NCI-H345 (cell line): ENCODE measurements around the gene GALNT13.

Source experiments
- DNase-seq: peaks from one replicate; lab custom pipeline; 2025; lab: John Stamatoyannopoulos, UW

Gene GALNT13

DNA sequence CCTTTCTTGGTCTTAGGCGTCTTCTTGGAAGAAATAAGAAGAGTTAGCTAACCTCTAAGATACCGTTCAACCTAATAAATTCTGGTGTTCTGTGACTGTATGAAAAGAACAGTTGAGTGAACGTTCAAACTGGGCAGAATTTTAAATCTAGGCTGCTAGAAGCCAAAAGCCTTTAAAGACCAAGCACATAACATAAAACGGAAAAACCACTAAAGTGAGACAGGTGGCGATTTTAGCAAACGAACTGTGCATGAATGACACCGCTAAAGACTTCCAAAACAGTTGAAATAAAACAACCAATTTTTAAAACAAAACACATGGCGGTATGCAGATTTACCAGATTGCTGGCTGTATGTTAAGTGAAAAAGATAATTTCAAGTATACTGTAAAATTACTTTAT lies 73.1 kb downstream of the GALNT13 start:
- DNase-seq: no peak

DNA sequence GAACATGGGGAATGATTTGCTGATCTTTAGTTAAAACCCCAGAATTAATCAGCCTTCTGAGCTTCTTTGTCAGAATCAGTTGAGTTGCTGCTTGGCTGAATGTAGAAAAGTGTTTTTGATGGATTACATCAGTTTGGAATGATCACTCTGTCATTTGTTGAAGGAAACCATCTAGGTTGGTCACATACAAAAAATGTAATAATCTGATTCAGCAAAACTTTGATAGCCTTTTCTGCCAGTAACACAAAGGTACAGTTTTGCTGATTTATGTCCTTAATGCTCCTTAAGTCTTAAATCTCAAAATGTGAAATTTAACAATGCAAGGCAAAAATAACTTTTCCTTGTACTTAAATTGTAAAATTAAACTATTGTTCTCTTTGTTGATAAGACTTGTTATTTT lies 74.3 kb downstream of the GALNT13 start:
- DNase-seq: no peak

GRCh38 chr2:153953761-153954160 lies 82.0 kb downstream of the GALNT13 start:
- DNase-seq: no peak

DNA sequence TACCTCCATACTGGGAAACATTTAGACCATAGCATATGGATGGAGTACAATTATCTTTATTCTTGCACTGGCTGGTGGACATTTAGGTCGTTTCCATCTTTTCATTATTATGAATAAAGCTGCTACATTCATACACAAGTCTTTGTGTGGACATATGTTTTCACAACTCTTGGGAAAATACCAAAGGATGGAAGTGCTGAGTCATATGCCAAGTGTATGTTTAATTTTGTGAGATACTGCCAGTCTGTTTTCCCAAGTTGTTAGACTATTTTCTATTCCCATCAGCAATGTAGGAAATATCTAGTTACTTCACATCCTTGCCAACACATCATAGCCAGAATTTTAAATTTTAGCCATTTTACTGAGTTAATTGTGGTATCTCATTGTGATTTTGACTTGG lies 91.5 kb downstream of the GALNT13 start:
- no peak for DNase-seq

DNA sequence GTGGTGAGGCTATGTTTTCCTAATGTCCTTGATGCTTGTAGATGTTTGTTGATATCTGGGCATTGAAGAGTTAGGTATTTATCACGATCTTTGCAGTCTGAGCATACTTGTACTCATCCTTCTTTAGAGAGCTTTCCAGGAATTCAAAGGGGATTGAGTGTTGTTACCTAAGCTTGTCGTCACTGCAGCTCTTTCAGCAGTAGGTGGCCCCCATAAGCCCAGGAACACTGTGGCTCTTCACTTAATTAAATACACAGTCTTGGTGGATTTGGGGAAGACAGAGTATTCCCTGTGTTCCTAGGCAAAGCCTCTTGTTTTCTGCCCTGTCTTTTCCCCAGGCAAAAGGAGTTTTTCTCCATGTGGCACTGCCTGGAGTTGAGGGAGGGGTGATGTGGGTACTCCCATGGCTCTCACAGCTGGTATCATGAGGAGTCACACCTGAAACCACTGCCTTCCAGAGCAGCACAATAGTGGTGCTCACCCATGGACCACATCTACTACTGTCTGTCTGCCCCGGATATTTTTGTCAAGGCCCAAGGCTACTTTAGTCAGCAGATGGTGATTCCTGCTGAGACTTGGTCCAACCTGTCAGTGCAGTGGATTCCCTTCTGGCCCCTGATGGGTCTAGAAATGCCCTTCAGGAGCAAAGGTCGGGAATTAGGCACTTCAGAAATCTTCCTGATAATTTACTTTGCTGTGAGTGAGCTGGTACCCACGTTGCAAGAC lies 95.7 kb downstream of the GALNT13 start:
- no peak for DNase-seq

GRCh38 chr2:153971250-153971649 lies 99.5 kb downstream of the GALNT13 start:
- DNase-seq: no peak

GRCh38 chr2:153971855-153972254 lies 100.1 kb downstream of the GALNT13 start:
- DNase-seq: no peak

DNA sequence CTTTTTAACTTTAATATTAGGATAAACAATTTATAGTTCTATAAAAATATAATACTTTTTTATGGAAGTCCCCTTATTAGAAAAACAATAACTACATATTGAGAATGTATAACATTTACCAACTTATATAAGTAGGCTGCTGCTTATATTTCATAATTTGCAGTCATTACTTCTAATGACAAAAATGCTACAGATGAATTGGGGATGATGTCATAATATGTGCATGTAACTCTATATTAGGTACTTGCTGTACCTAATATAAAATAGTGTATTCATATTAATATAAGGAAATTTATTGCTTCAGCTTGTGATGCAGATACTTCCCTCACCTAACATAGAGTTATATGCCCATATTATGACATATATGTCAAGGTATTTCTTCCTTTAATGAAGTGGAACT lies 100.7 kb downstream of the GALNT13 start:
- no peak for DNase-seq

DNA sequence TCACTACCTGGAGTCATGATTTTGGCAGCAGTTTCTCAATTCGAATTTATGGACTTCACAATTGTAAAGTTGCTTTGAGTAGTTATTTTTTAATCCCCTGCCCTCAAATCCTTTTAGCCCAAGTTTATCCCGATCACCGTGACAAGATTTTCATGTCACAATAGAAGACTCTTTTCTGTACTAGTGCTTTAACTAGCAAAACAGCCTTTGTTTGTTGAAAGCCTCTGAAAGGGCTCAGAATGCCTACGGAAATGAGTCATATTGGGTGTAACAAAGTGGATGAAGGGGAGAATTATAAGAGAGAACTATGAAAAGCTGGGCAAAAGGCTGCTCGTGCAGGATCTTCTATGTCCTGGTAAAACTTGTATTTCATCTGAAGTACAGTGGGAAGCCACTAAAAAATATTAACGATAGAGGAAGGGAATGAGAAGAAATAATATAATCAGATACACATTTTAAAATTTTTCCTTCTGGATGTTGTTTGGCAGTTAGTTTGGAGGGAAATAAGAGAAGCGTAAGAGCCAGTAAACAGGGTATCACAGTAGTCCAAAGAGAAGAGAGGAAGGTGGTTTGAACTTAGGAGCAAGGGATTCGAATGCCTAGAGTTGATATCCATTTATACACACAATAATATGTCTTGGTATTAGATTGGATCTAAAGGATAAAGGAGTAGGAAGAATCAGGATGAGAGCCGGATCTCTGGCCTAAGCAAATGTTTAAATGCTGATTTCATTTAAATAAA lies 114.9 kb downstream of the GALNT13 start:
- DNase-seq: no peak

DNA sequence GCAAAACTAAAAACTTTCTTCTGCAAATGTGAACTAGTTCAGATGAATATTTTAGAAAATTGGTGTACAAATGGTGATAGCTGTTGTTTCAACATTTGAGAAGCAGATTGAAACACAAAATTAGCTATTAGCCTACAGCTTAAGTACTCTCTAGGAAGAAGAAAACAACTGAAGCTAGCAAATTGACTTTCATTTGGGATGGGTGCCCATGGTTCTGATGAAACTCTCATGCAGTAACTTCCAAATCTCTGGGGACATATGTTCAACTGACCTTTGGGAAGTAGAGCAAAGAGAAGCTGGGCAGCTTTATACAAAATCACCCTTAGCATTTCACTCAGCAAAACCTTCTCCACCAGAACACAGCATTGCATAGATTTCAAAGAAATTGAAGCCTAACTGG lies 119.0 kb downstream of the GALNT13 start:
- DNase-seq: no peak

- DNase-seq: no peak
These were observed 141.8 kb downstream of the GALNT13 start for GRCh38 chr2:154013514-154013913.

GRCh38 chr2:154015233-154015632 lies 143.5 kb downstream of the GALNT13 start:
- no peak for DNase-seq

GRCh38 chr2:154029504-154029903 lies 157.8 kb downstream of the GALNT13 start:
- no peak for DNase-seq

DNA sequence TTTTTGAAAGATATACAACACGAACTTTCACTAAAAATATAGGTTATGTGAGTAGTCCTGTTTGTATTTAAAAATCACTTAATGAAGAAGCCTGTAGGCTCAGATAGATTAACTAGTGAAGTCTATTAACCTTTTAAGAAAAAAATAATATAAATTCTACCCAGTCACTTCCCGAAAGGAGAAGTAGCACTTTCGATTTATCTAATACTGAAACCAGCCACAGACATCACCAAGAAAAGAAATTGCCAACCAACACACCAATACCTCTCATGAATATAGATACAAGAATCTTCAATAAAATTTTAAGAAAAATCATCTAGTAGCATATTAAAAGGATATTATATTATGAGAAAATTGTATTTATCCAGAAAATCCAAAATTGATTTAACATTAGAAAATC lies 160.5 kb downstream of the GALNT13 start:
- no peak for DNase-seq

- no peak for DNase-seq
These were observed 174.8 kb downstream of the GALNT13 start for GRCh38 chr2:154046493-154046892.

DNA sequence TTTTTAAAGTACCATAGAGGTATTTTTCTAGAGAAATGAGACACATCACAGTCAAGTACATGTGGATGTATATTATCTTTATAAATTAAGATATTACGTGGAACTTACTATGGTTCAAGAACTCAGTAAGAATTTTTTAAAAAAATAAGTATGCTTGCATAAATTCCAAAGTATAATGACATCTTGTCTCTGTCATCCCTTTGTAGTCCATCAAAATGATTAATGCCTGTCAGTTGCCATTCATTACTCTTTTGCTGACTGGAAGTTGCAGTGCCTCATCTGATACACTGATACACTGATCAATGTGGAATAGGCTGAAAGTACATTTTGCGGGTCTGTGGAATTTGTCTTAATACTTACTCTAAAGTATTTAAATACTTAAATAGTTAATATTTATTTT lies 177.2 kb downstream of the GALNT13 start:
- DNase-seq: no peak

GRCh38 chr2:154049561-154049960 lies 177.8 kb downstream of the GALNT13 start:
- no peak for DNase-seq

DNA sequence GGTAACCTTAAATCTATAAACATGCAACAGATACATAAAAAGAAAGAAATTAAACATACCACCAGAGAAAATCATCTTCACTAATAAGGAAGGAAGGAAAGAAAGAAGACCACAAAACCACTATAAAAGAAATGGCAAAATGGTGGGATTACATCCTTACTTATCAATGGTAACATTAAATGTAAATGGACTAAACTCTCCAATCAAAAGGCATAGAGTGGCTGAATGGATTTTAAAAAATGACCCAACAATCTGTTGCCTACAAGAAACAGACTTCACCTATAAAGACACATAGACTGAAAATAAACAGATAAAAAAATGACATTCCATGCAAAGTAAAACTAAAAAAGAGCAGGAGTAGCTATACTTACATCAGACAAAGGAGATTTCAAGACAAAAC lies 195.4 kb downstream of the GALNT13 start:
- DNase-seq: no peak

GRCh38 chr2:154078926-154079325 lies 207.2 kb downstream of the GALNT13 start:
- DNase-seq: no peak

GRCh38 chr2:154092571-154092970 lies 220.8 kb downstream of the GALNT13 start:
- no peak for DNase-seq

DNA sequence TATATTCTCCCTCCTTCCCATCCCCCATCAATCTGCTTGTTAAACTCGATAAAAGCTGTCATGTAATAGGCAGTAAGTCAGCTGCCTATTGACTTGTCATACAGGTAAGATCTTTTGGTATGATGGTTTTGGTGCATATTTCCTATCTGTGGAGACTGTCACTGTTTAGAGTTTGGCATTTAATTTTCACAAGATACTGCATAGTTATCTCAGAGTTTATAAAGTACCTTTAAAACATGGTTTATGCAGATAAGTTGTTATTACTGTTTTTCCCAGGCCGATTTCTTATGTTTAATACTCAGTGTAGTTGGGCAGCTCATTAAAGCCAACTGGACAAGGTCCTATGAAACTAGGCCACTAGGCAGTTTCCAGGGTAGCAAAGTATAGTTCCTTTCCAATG lies 222.1 kb downstream of the GALNT13 start:
- no peak for DNase-seq

GRCh38 chr2:154097833-154098398 lies 226.2 kb downstream of the GALNT13 start:
- DNase-seq: no peak

GRCh38 chr2:154120706-154121105 lies 249.0 kb downstream of the GALNT13 start:
- no peak for DNase-seq
